Activated T-helper 17 cell treated with anti-CD3 and anti-CD28 coated beads, Interleukin-2, amount 50 U/mL, for 72 hours (primary cell): Measurements from ENCODE around the gene USP13. TPM values are rescaled to one million over a fixed set of nuclear protein-coding genes. Genes with fewer than 3 reads are reported as not detected.

ENCODE experiments used
- ATAC-seq: fragments of 150-1000 bp; cut with Tn5 transposase; replicated peaks from 2 replicates; pipeline ENCODE4 v1.10.0; 2021; ENCODE audit warnings: mild to moderate bottlenecking, moderate library complexity
- H3K27ac Mint-ChIP-seq: one replicate; pipeline ENCODE4 v1.8.0; 2022; ENCODE audit warnings: mixed read lengths
- H3K27me3 Mint-ChIP-seq: one replicate; pipeline ENCODE4 v1.8.0; 2022; ENCODE audit warnings: mixed read lengths
- H3K36me3 Mint-ChIP-seq: one replicate; pipeline ENCODE4 v1.8.0; 2022; ENCODE audit warnings: low read depth, mild to moderate bottlenecking, mixed read lengths
- H3K4me1 Mint-ChIP-seq: one replicate; pipeline ENCODE4 v1.8.0; 2022; ENCODE audit warnings: mixed read lengths
- H3K4me3 Mint-ChIP-seq: one replicate; pipeline ENCODE4 v1.8.0; 2022; ENCODE audit warnings: mild to moderate bottlenecking, mixed read lengths
- H3K9me3 Mint-ChIP-seq: one replicate; pipeline ENCODE4 v1.8.0; 2022; ENCODE audit warnings: mixed read lengths
- total RNA-seq, 2 donors: library from RNA; stranded (reverse); gene quantifications; one replicate each; pipeline ENCODE4 v1.2.3, GENCODE V29; 2022

USP13 gene, protein sequence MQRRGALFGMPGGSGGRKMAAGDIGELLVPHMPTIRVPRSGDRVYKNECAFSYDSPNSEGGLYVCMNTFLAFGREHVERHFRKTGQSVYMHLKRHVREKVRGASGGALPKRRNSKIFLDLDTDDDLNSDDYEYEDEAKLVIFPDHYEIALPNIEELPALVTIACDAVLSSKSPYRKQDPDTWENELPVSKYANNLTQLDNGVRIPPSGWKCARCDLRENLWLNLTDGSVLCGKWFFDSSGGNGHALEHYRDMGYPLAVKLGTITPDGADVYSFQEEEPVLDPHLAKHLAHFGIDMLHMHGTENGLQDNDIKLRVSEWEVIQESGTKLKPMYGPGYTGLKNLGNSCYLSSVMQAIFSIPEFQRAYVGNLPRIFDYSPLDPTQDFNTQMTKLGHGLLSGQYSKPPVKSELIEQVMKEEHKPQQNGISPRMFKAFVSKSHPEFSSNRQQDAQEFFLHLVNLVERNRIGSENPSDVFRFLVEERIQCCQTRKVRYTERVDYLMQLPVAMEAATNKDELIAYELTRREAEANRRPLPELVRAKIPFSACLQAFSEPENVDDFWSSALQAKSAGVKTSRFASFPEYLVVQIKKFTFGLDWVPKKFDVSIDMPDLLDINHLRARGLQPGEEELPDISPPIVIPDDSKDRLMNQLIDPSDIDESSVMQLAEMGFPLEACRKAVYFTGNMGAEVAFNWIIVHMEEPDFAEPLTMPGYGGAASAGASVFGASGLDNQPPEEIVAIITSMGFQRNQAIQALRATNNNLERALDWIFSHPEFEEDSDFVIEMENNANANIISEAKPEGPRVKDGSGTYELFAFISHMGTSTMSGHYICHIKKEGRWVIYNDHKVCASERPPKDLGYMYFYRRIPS
- total RNA-seq, result 10 to 100 TPM in 1 of 2 donors, 1 to 10 TPM in 1; 4.2 to 12.9 TPM

- Mint-ChIP-seq H3K27me3 (no peaks in the 10 kb centered on the region), H3K9me3 (no peaks in the 10 kb centered on the region), H3K4me3 (peak within 1 kb of the TSS; percentile 96), H3K4me1 (peaks cover 19% of the 10 kb centered on the region), H3K27ac (peak within 1 kb of the TSS; percentile 86), H3K36me3 (no peaks in the 10 kb centered on the region)
- ATAC-seq, result peak; percentile 62
Observed at GRCh38 chr3:179652447-179653095, at the start of gene USP13. Gene USP13, plus strand, starts transcription at chr3:179653040. Its CDS starts 186 bp downstream, at chr3:179653226.

DNA sequence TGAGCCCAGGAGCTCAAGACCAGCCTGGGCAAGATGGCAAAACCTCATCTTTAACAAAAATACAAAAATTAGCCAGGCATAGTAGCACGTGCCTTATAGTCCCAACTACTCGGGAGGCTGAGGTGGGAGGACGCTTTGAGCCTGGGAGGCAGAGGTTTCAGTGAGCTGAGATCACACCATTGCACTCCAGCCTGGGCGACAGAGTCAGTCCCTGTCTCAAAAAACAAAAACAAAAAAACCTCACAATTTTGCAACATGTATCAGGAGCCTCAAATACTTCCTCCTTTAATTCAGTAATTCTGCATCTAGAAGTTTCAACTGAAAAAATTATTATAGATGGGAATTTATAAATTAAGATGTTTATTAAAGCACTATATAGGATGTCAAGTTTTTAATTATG lies 49.5 kb upstream of the USP13 start:
- Mint-ChIP-seq H3K4me1 (peaks cover 17% of the 10 kb centered on the region), H3K27me3 (no peaks in the 10 kb centered on the region), H3K4me3 (peak overlapping the region; percentile 100), H3K27ac (peak overlapping the region; percentile 100), H3K9me3 (no peaks in the 10 kb centered on the region), H3K36me3 (peaks cover 58% of the 10 kb centered on the region)
- ATAC-seq, result no peak

GRCh38 chr3:179603831-179604230 lies 49.0 kb upstream of the USP13 start:
- no peak for ATAC-seq
- H3K36me3 Mint-ChIP-seq, result peaks cover 56% of the 10 kb centered on the region
- peak overlapping the region; percentile 100 for H3K27ac Mint-ChIP-seq
- H3K9me3 Mint-ChIP-seq, result no peaks in the 10 kb centered on the region
- peak overlapping the region; percentile 100 for H3K4me3 Mint-ChIP-seq
- no peaks in the 10 kb centered on the region for H3K27me3 Mint-ChIP-seq
- peaks cover 20% of the 10 kb centered on the region for H3K4me1 Mint-ChIP-seq

- peak; percentile 90 for ATAC-seq
- Mint-ChIP-seq H3K9me3 (no peaks in the 10 kb centered on the region), H3K36me3 (peaks cover 55% of the 10 kb centered on the region), H3K4me3 (peak within 1 kb of the TSS; percentile 100), H3K27ac (peak within 1 kb of the TSS; percentile 100), H3K27me3 (no peaks in the 10 kb centered on the region), H3K4me1 (peaks cover 26% of the 10 kb centered on the region)
Observed at GRCh38 chr3:179604321-179605078, 48.3 kb upstream of the USP13 start, which contains the start of the genes MRPL47 and NDUFB5. Gene MRPL47, minus strand, starts transcription at chr3:179604638. Its CDS starts 14 bp downstream, at chr3:179604624. Gene NDUFB5, plus strand, starts transcription at chr3:179604794. Its CDS starts 22 bp downstream, at chr3:179604816.

DNA sequence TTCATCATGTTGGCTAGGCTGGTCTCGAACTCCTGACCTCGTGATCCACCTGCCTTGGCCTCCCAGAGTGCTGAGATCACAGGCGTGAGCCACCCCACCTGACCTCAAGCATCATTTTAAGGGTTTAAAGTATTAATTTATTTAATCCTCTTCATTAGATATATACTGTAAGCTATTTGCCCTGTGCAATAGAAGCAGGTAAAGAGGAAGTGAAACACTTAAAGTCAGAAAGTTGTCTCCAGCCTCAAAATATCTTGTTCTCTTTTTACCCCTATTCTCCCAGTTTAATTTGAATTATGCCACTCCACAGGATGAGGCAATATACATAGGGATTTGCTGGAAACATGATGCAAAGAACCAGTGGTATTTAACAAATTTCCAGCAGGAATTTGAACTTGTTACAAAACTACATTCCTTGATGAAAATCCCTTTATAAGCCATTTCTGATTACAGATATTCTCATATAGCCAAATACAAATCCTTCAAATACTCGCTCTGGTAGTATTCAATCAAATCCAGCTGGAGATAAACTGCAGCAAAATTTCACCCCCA lies 46.2 kb upstream of the USP13 start:
- Mint-ChIP-seq H3K36me3 (peaks cover 48% of the 10 kb centered on the region), H3K4me3 (peak overlapping the region; percentile 100), H3K27me3 (no peaks in the 10 kb centered on the region), H3K4me1 (peaks cover 33% of the 10 kb centered on the region), H3K27ac (peak overlapping the region; percentile 99), H3K9me3 (no peaks in the 10 kb centered on the region)
- ATAC-seq, result no peak

- Mint-ChIP-seq H3K27ac (peak overlapping the region; percentile 99), H3K27me3 (no peaks in the 10 kb centered on the region), H3K36me3 (peaks cover 43% of the 10 kb centered on the region), H3K9me3 (no peaks in the 10 kb centered on the region), H3K4me3 (peak overlapping the region; percentile 90), H3K4me1 (peaks cover 38% of the 10 kb centered on the region)
- ATAC-seq, result peak; percentile 82
Observed at GRCh38 chr3:179608931-179609720, 43.7 kb upstream of the USP13 start.

- Mint-ChIP-seq H3K27ac (peak overlapping the region; percentile 99), H3K27me3 (no peaks in the 10 kb centered on the region), H3K4me3 (peak overlapping the region; percentile 90), H3K4me1 (peaks cover 33% of the 10 kb centered on the region), H3K9me3 (no peaks in the 10 kb centered on the region), H3K36me3 (peaks cover 34% of the 10 kb centered on the region)
- no peak for ATAC-seq
Observed at GRCh38 chr3:179610066-179610465, 42.8 kb upstream of the USP13 start.

- no peak overlapping the region for H3K4me3 Mint-ChIP-seq
- H3K27ac Mint-ChIP-seq, result peak overlapping the region; percentile 55
- peaks cover 19% of the 10 kb centered on the region for H3K4me1 Mint-ChIP-seq
- no peak for ATAC-seq
- peaks cover 52% of the 10 kb centered on the region for H3K36me3 Mint-ChIP-seq
- H3K9me3 Mint-ChIP-seq, result no peaks in the 10 kb centered on the region
- H3K27me3 Mint-ChIP-seq, result no peaks in the 10 kb centered on the region
Observed at GRCh38 chr3:179613807-179614206, 39.0 kb upstream of the USP13 start.

DNA sequence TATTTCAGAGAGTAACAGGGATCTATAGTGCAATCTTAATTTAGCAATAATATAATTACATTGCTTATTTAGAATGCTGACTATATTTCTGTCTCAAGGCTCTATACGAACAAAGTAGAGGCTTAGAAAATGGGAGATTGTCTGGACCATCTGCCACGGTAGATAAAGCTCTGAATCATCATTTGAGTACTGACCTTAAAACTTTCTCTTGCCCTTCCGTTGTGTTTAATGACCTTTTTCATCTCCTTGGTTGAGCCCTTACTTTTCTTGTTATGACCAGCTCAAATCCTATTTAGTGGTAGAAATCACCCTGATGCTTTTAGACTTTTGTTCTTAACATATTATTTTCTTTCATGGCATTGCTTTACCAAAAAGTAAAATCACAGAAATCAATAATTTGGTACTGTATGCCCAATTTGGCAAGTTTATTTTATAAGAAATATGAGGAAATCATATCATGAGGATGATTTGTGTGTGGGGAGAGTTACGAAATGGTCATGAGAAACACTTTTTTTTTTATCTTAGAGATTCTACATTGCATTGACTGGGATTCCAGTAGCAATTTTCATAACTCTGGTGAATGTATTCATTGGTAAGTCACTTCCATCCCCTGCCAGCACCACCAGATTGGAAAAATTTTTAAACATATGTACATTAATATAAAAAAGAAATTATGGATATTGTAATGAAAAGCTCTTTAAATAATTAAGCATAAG lies 37.2 kb upstream of the USP13 start:
- ATAC-seq, result no peak
- peak overlapping the region; percentile 18 for H3K27ac Mint-ChIP-seq
- no peaks in the 10 kb centered on the region for H3K27me3 Mint-ChIP-seq
- H3K9me3 Mint-ChIP-seq, result no peaks in the 10 kb centered on the region
- H3K4me3 Mint-ChIP-seq, result no peak overlapping the region
- H3K4me1 Mint-ChIP-seq, result peaks cover 11% of the 10 kb centered on the region
- H3K36me3 Mint-ChIP-seq, result peaks cover 57% of the 10 kb centered on the region

DNA sequence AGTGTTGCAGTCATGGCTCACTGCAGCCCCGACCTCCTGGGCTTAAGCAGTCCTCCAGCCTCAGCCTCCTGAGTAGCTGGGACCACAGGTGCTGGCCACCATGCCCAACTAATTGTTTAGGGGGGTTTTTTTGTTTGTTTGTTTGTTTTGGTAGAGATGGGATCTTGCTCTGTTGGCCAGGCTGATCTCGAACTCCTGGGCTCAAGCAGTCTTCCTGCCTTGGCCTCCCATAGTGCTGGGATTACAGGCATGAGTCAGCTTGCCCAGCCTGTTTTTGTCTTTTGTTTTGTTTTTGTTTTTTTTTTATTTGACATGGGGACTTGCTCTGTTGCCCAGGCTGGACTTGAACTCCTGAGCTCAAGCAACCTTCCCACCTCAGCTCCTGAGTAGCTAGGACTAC lies 30.8 kb upstream of the USP13 start:
- Mint-ChIP-seq H3K27me3 (no peaks in the 10 kb centered on the region), H3K9me3 (no peaks in the 10 kb centered on the region), H3K4me1 (no peaks in the 10 kb centered on the region), H3K4me3 (no peak overlapping the region), H3K27ac (no peak overlapping the region), H3K36me3 (peaks cover 87% of the 10 kb centered on the region)
- no peak for ATAC-seq

GRCh38 chr3:179624451-179624850 lies 28.4 kb upstream of the USP13 start:
- no peaks in the 10 kb centered on the region for H3K27me3 Mint-ChIP-seq
- no peaks in the 10 kb centered on the region for H3K4me1 Mint-ChIP-seq
- H3K36me3 Mint-ChIP-seq, result peaks cover 65% of the 10 kb centered on the region
- H3K27ac Mint-ChIP-seq, result no peak overlapping the region
- H3K4me3 Mint-ChIP-seq, result no peak overlapping the region
- H3K9me3 Mint-ChIP-seq, result no peaks in the 10 kb centered on the region
- no peak for ATAC-seq

DNA sequence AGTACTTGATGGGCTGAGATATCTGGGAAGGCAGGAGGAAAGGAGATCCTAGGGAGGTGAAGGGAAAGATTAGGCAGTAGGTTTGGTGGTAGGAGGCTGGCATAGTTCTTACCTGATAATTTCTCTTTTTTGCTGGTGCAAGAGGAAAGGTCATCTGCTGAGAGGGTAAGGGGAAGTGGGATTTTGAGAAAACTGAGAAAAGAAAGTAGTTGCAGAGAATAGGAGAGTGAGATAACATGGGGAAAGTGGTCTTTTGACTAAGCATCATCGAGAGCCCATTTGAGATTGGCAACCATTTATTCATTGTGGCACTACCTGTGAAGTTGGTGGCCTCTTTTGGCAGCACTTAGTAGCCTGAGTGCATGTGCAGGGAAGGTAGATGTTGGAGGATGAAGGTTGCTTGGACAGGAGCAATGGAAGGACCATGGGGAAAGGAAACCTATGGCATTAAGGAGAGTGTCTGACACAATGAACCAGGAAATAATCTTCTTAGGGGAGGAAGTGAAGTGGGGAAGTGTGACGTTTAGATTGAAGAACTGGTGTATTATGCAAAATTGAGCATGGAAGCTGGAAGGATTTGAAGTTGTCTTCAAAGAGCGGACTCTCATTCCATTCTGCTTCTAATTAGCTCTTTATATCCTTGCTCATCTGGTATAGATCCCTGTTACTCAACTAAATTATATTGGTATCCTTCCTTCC lies 21.9 kb upstream of the USP13 start:
- Mint-ChIP-seq H3K27me3 (no peaks in the 10 kb centered on the region), H3K4me1 (no peaks in the 10 kb centered on the region), H3K27ac (no peak overlapping the region), H3K9me3 (no peaks in the 10 kb centered on the region), H3K4me3 (no peak overlapping the region), H3K36me3 (peaks cover 2% of the 10 kb centered on the region)
- ATAC-seq, result no peak
